SW480 (cell line): ENCODE results near the gene RETSAT.
"Not testable (repeated sequence)": the region's sequence is repeated elsewhere in the genome, so short reads cannot be mapped to it uniquely, and the experiment has no call there.

Experiments used
- DNase-seq: peaks from one replicate; pipeline ENCODE4 v3.0.0-alpha.2; 2016; ENCODE audit warnings: low spot score

Gene RETSAT

DNA sequence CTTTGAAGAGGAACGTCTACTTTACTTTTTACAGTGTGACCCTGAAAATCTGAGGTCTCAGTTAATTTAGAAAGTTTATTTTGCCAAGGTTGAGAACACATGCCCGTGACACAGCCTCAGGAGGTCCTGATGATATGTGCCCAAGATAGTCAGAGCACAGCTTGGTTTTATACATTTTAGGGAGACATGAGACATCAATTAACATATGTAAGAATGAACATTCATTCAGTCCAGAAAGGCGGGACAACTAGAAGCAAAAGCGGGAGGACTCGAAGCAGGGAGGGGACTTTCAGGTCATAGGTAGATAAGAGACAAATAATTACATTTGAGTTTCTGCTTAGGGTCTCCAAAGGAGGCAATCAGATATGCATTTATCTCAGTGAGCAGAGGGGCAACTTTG lies 23.9 kb upstream of the RETSAT start:
- DNase-seq: no peak

DNA sequence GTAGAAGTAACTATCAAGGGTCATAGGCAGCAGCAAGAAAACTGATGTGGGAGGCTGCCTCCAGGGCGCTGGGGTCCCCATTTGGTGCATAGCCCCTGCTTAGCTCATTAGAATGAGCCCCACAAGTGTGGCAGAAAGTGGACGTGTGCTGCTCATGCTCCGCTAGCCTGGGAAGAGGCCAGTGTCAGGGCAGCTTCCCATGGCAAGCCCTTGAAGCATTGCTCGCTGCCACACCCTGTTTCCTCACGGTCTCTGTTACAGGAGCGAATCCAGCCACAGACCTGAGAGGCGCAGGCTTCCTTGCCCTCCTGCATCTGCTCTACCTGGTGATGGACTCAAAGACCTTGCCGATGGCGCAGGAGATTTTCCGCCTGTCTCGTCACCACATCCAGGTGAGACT lies 22.8 kb upstream of the RETSAT start:
- no peak for DNase-seq

DNA sequence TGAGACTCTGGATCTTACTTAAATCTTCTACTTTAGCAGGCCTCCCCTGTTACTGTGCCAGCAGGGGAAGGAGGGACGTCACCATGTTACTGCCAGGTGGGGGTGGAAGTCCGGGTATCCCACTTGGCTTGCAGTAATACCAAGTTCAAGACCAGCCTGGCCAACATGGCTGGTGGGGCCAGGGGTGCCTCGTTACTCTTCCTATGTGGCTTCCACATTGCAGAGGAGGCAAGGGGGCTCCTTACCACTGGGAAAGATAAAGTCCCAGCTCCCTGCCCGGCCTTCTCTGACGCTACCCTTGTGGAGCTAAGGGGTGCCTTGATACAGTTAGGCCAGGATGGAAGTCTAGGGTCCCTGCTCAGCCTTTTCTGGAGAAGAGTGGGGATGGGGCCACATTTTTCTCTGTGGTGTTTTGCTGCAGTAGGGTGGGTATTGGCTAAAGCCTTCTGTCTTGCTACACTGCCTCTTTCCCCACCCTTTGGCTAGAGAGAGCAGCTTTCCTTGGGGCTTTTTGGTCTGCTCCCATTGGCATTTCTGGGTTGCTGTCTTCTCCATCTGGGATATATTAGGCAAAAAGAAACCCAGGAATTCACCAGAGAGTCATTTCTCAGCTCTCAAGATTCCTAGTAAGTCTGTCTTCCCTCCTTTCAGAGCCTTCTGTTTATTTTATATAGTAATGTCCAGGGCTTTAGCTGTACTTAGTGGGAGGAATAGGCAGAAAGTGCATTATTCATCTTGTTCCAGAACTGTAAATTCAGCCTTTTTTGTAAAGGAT lies 22.1 kb upstream of the RETSAT start:
- no peak for DNase-seq

DNA sequence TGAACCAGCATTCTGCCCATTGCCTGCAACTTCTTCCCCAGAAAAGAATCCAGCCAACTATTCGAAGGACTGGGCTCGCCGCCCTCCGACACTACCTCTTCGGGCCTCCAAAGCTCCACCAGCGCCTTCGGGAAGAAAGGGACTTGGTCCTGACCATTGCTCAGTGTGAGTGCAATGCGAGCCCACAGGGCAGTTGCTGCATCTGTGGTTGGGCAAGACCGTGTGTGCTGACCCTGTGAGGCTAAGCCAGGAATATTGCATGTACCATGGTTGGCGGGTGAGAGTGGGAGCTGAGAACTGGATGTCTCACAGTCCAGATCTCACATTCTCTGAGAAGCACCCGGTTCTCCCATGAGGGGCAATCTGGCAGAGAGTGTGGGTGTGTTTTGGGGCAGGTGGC lies 16.7 kb upstream of the RETSAT start:
- DNase-seq: no peak

DNA sequence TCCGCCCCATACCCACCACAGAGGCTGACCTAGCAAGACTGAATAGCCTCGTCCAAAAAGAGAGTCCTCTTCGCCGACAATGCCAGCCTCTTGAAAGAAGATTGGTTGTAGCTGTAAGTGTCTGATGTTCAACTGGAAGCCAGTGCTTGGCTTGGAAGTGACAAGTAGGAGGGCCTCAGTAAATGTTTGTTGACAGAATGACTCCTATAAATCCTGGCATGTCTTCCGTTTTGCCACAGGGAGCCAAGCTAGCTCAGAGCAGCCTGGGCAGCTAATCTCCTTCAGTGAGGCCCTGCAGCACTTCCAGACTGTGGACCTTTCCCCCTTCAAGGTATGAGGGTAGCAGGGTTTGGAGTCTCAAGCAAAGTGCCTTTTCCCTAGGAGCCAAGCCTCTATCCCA lies 15.2 kb upstream of the RETSAT start:
- DNase-seq: no peak

DNA sequence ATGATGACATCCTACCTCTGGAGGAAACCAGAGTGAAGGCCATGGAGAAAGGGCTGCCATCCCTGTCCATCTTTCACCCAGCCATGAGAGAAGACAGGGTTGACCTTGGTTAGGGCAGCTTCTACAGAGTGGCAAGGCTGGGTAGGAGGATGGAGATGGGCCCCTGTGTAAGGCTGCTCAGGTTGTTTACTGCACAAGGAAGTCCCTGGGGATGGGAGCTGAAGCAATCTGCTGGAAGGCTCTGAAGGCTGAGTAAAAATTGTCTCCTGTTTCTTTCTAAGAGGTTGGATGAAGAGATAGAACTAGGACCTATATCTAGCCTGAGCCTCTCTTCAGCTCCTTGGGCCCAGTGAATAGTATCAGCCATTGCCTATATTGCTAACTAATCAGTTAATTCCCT lies 14.6 kb upstream of the RETSAT start:
- DNase-seq: no peak

DNA sequence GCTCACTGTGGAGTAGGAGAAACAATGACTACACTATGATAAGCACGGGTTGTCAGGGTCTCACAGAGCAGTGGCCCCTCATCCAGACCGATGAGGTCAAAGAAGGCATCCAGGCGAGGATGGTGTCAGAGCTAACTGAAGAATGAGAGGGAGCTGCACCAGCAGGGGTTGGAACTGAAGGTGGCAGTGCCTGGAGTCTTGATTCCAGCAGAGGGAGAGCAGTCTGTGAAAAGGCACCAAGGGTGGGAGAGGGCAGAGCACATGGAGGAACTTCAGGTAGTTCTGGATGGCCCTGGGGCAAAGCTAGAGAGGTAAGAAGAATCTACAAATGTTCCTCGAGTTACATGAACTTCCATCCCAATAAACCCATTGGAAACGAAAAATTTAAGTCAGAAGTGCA lies 12.9 kb upstream of the RETSAT start:
- no peak for DNase-seq

DNA sequence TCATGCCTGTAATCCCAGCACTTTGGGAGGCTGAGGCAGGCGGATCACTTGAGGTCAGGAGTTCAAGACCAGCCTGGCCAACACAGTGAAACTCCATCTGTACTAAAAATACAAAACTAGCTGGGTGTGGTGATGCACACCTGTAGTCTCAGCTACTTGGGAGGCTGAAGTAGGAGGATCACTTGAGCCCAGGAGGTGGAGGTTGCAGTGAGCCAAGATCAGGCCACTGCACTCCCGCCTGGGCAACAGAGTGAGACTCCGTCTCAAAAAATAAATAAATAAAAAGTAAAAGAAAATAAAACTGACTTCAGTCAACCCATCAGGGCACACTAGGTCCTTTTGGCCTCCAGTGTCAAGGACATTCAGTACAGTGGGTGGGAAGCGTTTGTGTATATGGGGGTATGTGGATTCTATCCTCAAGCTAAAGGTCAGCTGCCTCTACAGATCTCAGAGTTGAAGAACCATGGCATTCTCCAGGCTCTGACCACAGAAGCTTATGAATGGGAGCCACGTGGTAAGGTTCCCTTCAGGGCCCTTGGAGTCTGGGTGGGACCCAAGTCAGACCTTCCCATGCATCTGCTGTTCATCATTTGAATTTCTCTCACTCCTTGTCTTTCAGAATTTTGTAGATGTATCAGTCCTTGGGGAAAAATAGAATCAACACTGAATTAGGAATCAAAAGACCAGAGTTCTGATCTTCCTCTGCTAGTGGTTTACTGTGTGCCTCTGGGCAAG lies 8.5 kb upstream of the RETSAT start:
- DNase-seq: not testable (repeated sequence)

DNA sequence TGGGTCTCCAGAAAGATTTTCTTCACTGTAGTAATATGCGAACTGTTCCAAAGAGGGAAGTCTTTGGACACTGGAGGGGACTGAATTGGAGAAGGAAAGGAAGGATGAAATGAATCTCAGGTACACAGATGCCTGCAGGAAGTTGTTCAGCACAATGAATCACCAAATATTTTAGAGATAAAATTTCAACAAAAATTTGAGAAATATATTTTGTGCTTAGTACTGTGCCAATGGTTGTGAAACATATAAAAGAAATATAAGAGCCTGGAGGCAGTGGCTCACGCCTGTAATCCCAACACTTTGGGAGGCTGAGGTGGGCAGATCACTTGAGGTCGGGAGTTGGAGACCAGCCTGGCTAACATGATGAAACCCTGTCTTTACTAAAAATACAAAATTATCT lies 3.4 kb upstream of the RETSAT start:
- no peak for DNase-seq

DNA sequence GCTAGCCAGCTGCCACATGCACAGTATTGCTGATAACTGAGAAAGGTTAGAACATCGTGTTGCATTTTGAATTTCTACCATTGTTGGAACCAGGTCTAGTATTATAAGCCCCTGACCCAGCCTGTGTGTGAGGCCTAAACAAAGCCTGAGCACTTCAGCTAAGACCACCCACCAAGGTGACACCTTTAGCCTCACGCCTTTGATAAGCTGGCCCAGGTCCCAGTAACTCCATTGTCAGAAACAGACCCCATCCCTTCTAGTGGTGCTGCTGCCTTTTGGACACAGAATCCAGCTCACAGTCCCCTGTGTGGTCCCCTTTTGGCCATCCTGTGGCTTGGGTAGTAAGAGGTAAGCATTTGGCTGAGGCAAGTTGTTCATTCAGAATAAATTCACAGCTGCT lies 1.9 kb upstream of the RETSAT start:
- no peak for DNase-seq

DNA sequence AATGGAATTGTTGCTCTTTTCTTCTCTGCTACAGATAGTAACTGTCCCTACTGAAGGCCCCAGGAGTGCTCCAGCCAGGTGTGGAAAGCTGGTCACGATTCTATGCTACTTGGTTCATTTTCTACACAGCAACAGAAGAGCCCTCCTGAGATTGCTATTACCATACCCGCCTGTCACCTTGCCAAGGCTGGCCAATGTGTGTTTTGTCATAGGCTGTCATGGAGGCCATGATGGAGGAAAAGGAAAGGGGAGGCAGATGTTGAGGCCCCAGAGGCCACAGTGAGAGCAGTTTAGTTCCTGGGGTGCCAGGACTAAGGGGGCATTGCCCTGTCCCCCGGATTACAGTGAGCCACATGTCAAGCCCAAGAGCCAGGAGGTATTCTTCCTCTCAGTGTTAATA lies 1.2 kb upstream of the RETSAT start:
- DNase-seq: no peak

DNA sequence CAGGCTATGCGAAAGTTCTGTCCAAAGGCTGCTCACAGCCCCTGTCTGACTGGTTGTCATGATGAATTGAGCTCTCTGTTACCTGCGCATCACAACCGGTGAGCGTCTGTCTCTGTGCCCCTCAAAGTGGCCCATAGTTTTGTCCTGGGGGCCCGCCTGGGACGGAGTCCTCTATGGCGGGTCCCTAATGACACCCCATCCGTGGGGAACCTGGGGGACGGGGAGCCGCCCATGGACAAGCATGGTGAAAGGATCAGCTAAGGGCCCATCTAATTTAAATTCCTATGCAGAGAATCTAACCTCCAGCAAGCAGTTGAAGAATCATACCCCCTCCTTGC lies 714 bp upstream of the RETSAT start:
- DNase-seq: no peak

DNA sequence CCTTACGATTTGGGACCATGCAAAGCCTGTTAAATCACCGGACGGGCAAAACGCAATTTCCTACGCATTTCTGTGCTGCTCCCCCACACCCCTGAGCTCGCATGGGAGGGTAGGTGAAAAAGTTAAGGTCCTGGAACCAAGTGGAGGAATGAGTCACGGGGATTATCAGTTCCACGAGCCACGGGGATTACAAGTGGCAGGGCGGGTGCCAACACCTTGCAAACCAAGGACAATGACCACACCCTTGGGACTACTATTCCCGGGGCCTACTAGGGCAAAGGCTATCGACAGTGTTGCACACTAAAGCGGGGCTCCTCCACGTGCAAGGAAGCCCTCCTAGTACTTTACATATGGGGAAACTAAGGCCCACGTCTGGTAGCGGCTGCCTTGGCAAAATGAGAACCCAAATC lies 447 bp downstream of the RETSAT start:
- peak; percentile 58 for DNase-seq

DNA sequence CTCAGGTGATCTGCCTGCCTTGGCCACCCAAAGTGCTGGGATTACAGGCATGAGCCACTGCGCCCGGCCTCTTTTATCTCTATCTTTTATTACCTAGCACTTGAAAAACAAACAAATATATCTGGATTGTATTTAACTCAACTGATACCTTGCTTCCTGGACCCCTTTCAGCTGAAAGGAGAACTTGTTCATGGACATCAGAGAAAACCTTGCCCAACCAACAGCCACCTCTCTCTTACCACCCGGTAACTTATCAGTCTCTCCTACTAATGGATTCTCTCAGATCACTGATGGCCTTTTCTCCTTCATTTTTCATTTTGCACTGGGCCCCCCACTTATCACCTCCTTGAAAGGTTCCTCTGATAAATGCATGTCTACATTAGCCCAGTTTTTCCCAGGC lies 6.7 kb downstream of the RETSAT start:
- DNase-seq: no peak

DNA sequence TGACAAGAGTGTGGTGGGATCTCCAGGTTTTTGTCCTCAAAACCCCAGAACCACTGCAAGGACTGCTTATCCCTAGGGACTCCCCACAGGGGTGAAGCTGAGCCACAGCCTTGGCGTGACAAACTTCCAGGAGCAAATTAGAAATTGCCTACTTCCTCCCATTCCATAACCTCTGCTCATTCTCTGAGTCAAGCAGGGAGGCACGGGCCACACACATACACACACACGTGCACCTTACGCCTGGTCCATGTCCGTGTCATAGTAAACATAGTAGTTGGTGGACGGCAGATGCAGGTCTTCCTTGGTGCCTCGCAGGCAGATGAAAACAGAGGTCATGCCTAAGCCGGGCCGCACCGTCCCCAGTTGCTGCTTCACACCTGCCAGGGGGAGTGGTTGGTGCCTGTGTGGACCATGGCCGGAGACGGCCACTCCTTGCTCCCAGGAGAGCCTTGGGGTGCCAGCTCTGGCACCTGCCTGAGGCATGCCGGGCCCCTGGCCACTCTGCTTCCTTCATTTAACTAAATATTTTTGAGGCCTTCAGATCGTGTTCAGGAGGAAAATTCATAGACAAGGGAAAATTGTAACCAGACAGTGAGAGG lies 9.9 kb downstream of the RETSAT start:
- DNase-seq: no peak

DNA sequence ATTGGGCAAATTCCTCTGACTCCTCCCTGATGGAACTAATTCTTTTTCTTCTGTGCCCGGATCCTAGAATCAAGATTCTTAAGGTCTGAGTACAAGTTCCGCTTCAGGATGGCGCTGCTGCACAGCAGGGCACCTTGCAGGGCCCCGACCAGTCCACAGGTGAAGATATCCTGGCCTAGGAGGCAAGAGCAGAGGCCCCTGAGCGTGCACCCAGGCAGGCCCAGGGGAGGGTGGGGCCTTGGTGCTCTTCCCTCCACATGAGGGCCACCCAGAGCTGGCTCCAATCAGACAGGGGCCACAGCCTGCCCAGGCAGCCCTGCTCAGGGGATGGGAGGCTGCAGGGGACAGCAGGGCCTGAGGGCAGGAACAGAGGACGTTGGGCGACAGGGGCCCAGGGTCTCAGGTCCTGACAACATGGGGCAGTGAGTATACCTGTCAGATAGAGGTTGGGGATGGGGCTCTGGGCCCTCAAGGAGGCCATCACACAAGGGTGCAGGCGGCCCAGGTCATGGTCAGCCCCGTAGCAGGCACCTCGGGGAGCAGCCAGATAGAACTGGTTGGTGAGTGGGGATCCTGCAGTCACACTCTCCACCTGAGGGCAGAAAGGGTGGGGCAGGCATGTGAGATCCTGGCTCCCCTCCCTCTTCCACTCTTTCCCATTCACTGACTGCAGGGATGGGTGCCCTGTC lies 11.0 kb downstream of the RETSAT start:
- not testable (repeated sequence) for DNase-seq

DNA sequence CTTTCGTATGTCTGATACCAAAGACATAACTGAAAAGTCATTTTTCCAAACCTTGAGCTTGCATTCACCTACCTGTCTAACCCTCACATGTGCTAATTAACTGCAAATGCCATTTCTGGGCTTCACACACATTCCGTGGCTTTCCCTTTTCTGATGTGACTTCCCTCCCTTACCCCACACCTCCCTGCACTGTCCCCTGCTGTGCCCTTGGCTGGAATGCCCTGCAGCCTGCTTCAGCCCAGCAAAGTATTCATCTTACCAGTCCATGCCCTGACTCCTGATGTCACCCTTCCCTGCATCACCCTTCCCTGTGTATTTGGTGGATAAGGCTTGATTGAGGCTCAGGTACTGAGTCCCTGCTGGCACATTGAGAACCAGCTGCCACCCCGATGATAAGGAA lies 12.2 kb downstream of the RETSAT start:
- no peak for DNase-seq

DNA sequence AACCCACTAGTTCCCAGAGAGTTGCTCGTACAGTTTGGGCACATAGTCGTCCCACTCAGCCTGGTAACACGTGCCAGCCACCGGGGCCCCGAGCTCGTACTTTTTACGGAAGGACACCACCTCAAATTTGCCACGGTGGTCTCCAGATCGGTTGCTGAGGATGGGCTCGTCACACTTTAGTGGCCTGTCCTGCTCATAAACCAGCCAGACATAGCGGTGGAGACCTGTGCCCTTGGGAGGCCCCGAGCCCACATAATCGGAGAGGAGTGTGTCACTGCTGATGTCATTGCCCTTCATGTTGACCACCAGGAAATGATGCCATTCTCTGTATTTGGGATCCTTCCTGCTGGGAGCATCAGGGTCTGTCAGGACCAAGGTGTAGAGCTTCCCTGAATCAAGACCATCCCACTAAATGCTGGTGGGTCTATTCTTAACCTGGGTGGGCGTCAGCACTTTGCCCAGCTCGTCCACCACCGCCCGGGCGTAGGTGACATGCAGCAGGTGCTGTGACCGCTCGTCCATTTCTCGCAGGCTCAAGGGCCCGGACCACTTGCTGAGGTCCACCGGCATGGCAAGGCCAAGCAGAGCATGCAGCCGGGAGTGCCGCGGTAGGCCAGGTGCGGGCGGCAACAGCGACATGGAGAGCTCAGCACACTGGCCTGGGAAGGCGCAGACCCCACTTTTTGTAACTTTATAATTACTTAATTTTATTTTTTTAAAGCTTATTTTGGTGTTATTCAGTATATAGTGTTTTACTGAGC lies 12.9 kb downstream of the RETSAT start:
- no peak for DNase-seq

DNA sequence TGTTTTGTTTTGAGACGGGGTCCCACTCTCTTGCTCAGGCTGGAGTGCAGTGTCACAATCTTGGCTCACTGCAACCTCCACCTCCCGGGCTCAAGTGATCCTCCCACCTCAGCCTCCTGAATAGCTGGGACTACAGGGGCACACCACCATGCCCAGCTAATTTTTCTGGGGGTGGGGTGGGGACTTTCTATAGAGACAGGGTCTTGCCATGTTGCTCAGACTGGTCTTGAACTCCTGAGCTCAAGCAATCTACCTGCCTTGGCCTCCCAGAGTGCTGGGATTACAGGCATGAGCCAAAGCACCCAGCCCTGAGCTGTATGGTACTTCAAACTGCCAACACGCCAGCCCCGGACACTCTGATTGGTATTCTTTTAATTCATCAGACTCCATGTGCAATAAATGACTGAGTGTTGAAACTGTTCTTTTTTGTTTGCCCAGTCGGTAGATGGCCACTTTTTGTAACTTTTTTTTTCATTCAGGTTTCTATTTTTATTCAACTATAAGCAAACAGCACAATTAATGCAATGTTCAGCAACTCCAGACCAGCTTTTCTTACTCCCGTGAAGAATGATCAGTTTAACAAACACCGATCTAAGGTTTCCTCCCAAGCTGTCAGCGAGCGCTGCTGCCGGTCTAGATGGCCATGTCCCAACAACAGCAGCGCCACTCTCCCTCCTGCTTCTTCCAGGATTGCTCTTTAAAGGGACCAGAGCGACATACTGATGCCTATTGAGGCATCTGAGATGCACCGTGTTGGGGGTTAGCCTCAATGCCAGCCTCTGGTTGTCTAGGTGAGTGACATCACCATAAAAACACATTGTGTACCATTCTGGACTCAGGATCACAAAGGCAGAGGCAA lies 14.1 kb downstream of the RETSAT start:
- DNase-seq: no peak

DNA sequence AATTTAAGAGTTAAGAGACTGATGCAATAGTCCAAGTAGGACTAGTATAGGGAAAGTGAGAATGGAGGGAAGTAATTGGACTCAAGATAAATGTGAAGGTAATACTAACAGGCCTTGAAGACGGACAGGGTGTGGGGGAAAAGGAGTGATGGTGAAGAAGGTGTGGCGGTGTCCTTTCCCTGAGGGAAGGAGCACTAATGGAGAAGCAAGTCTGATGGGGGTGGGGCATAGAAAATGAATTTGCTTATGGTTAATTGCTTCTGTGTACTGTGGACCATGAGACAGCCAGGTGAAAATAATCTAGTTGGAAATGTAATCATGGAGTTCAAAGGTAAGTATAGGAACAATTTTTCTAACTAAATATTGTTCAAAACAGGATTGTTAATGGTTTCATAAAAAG lies 19.4 kb downstream of the RETSAT start:
- no peak for DNase-seq

DNA sequence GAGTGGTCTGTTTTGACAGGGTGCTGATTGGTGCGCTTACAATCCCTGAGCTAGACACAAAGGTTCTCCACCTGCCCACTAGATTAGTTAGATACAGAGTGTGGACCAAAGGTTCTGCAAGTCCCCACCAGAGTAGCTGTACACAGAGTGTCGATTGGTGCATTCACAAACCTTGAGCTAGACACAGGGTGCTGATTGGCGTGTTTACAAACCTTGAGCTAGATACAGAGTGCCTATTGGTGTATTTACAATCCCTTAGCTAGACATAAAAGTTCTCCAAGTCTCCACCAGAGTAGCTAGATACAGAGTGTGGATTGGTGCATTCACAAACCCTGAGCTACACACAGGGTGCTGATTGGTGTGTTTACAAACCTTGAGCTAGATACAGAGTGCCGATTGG lies 20.5 kb downstream of the RETSAT start:
- not testable (repeated sequence) for DNase-seq
